Ishikawa (cell line): ENCODE results near the gene C16orf86.

Source experiments
- CEBPB ChIP-seq: IDR thresholded peaks from 2 replicates; pipeline ENCODE4 v1.6.1; 2012
- CREB1 ChIP-seq: IDR thresholded peaks from 2 replicates; pipeline ENCODE4 v1.6.1; 2012; ENCODE audit warnings: low read depth
- EGR1 ChIP-seq: IDR thresholded peaks from 2 replicates; pipeline ENCODE4 v1.6.1; 2012
- EP300 ChIP-seq: IDR thresholded peaks from 2 replicates; pipeline ENCODE4 v1.6.1; 2012; ENCODE audit warnings: borderline replicate concordance
- FOXM1 ChIP-seq: IDR thresholded peaks from 2 replicates; pipeline ENCODE4 v1.6.1; 2012; ENCODE audit warnings: low read depth, borderline replicate concordance
- MAX ChIP-seq: IDR thresholded peaks from 2 replicates; pipeline ENCODE4 v1.6.1; 2012
- NFIC ChIP-seq: IDR thresholded peaks from 2 replicates; pipeline ENCODE4 v1.6.1; 2012
- RAD21 ChIP-seq: IDR thresholded peaks from 2 replicates; pipeline ENCODE4 v1.6.1; 2012; ENCODE audit warnings: low read depth
- REST ChIP-seq: IDR thresholded peaks from 2 replicates; pipeline ENCODE4 v1.6.1; 2012; ENCODE audit warnings: low read depth, mild to moderate bottlenecking
- TAF1 ChIP-seq: IDR thresholded peaks from 2 replicates; pipeline ENCODE4 v1.6.1; 2012; ENCODE audit warnings: low read depth, mild to moderate bottlenecking
- TCF12 ChIP-seq: IDR thresholded peaks from 2 replicates; pipeline ENCODE4 v1.6.1; 2012; ENCODE audit warnings: low read depth
- TEAD4 ChIP-seq: IDR thresholded peaks from 2 replicates; pipeline ENCODE4 v1.6.1; 2012
- USF1 ChIP-seq: IDR thresholded peaks from 2 replicates; pipeline ENCODE4 v1.6.1; 2012
- YY1 ChIP-seq: IDR thresholded peaks from 2 replicates; pipeline ENCODE4 v1.6.1; 2012; ENCODE audit warnings: low read depth
- ZBTB7A ChIP-seq: IDR thresholded peaks from 2 replicates; pipeline ENCODE4 v1.6.1; 2012; ENCODE audit warnings: low read depth

Gene C16orf86

GRCh38 chr16:67647111-67647651 is 19.4 kb upstream of the C16orf86 start:
- TF ChIP-seq TAF1: no peak
- no peak for TF ChIP-seq NFIC
- no peak for TF ChIP-seq RAD21
- TF ChIP-seq CREB1: no peak
- no peak for TF ChIP-seq TCF12
- no peak for TF ChIP-seq FOXM1
- TF ChIP-seq REST: no peak
- TF ChIP-seq MAX: no peak
- no peak for TF ChIP-seq CEBPB
- no peak for TF ChIP-seq TEAD4
- no peak for TF ChIP-seq USF1

GRCh38 chr16:67647681-67648080 is 18.9 kb upstream of the C16orf86 start:
- TF ChIP-seq YY1 (no peak), NFIC (no peak)

GRCh38 chr16:67648088-67648763 is 18.4 kb upstream of the C16orf86 start:
- TF ChIP-seq CREB1 (no peak), MAX (no peak), EP300 (no peak), EGR1 (no peak), CEBPB (no peak), RAD21 (no peak), FOXM1 (no peak), TEAD4 (no peak), NFIC (no peak), TCF12 (no peak), YY1 (no peak), REST (no peak), TAF1 (no peak), ZBTB7A (no peak), USF1 (no peak)

- TF ChIP-seq MAX (no peak), NFIC (no peak), RAD21 (no peak), TAF1 (no peak), EGR1 (no peak), FOXM1 (no peak), USF1 (no peak), TEAD4 (no peak), REST (no peak), EP300 (no peak), CREB1 (no peak), ZBTB7A (no peak), CEBPB (no peak), TCF12 (no peak), YY1 (no peak)
Observed at GRCh38 chr16:67648764-67649407, 17.7 kb upstream of the C16orf86 start.
